Bone marrow (tissue), 2 donors: Measurements from ENCODE around the gene IL1RN.

ENCODE experiments used
- DNase-seq, 2 donors: peaks; one replicate each; lab custom pipeline; 2025; lab: John Stamatoyannopoulos, UW

Gene IL1RN

DNA sequence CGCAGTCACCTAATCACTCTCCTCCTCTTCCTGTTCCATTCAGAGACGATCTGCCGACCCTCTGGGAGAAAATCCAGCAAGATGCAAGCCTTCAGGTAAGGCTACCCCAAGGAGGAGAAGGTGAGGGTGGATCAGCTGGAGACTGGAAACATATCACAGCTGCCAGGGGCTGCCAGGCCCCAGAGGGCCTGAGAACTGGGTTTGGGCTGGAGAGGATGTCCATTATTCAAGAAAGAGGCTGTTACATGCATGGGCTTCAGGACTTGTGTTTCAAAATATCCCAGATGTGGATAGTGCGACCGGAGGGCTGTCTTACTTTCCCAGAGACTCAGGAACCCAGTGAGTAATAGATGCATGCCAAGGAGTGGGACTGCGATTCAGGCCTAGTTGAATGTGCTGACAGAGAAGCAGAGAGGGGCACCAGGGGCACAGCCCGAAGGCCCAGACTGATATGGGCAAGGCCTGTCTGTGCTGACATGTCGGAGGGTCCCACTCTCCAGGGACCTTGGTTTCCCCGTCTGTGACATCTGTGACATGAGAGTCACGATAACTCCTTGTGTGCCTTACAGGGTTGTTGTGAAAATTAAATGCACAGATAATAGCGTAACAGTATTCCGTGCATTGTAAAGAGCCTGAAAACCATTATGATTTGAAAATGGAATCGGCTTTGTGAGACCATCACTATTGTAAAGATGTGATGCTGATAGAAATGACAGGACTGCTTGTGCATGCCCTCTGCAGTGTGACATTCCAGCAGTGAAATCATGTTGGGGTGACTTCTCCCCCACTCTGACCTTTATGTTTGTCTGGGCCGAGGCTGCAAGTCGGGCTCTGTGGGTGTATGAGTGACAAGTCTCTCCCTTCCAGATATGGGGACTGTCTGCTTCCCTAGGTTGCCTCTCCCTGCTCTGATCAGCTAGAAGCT, 510 bp downstream of the IL1RN start:
- peak in 1 of 2 donors; percentile 69 for DNase-seq

DNA sequence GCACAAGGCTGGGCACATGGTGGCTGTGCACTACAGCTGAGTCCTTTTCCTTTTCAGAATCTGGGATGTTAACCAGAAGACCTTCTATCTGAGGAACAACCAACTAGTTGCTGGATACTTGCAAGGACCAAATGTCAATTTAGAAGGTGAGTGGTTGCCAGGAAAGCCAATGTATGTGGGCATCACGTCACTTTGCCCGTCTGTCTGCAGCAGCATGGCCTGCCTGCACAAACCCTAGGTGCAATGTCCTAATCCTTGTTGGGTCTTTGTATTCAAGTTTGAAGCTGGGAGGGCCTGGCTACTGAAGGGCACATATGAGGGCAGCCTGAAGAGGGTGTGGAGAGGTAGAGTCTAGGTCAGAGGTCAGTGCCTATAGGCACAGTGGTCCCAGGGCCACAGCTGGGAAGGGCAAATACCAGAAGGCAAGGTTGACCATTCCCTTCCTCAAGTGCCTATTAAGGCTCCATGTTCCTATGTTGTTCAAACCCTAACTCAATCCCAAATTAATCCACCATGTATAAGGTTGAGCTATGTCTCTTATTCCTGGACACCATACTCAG, 2.2 kb downstream of the IL1RN start:
- DNase-seq = no peak

DNA sequence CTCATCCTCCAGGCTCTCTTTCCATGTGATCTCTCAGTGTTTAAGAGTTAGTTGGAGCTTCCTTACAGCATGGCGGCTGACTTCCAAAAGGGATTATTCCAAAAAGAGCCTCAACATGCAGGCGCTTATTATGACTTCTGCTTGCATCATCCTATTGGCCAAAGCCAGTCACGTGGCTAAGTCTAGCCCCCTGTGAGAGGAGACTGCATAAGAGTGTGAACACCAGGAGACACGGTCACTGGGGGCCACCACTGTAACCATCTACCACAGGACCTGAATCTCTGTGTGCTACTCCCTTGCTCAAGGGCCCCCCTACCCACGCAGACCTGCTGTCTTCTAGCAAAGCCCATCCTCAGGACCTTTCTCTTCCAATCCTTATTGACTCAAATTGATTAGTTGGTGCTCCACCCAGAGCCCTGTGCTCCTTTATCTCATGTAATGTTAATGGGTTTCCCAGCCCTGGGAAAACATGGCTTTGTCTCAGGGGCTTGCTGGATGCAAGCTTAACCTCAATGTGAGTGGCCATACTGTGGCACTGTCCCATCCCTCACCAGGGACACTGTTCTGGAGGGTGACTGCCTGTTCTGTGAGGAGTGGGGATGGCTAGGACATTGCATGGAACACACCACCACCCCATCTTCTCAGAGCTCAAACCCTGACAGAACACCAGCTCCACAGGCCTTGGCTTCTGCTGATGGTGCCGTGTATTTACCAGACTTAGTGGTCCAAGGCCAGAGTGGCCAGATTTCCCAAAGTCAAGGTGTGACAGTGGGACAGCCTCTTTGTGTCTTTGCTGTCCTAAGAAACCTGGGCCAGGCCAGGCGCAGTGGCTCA, 4.2 kb downstream of the IL1RN start:
- DNase-seq = no peak

DNA sequence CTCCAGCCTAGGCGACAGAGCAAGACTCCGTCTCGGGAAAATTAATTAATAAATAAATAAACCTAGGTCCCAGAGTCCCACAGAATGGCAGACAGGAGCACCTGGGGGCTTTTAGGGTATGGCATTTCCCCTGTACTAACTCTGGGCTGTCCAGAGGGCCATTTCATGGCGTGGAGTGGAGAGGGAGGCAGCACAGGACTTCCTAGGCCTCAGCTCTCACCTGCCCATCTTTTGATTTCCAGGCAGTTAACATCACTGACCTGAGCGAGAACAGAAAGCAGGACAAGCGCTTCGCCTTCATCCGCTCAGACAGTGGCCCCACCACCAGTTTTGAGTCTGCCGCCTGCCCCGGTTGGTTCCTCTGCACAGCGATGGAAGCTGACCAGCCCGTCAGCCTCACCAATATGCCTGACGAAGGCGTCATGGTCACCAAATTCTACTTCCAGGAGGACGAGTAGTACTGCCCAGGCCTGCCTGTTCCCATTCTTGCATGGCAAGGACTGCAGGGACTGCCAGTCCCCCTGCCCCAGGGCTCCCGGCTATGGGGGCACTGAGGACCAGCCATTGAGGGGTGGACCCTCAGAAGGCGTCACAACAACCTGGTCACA, 5.1 kb downstream of the IL1RN start:
- no peak for DNase-seq

DNA sequence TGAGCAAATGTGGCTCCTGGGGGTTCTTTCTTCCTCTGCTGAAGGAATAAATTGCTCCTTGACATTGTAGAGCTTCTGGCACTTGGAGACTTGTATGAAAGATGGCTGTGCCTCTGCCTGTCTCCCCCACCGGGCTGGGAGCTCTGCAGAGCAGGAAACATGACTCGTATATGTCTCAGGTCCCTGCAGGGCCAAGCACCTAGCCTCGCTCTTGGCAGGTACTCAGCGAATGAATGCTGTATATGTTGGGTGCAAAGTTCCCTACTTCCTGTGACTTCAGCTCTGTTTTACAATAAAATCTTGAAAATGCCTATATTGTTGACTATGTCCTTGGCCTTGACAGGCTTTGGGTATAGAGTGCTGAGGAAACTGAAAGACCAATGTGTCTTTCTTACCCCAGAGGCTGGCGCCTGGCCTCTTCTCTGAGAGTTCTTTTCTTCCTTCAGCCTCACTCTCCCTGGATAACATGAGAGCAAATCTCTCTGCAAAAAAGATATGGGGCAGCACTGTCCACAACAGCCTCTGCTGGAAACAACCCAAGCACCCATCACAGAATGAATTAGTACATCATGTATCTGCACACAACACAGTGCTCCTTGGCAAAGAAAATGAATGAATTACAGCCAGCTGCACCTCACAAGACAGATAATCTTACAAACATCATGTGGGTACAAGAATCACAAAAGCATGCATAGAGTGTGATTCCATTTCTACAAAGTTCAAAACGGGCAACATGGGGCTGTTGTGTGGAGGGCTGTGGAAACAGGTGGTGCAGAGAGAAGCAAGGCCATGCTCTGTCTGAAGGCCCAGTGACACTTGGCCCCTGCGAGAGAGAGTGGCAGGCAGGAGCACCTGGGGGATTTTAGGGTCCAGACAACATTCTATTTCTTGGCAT, 6.6 kb downstream of the IL1RN start:
- DNase-seq = no peak

DNA sequence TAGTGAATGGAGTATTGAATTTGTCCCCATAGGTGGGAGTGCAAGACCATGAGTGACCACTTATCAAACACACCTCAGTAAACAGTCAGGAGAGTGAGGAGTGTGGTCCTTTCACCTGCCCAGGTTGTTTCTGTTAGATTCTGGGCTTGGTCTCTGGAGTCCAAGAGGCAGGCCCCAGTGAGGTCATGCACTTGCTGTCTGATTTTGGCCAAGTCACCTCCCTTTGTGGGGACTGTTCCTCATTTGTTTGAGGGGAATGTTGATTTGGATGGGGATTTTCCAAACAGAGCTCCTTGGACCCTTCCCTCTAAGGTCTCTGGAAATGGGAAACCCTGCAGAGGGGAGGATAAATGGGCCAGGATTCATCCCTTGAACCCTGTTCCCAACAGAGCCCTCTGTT, 7.3 kb downstream of the IL1RN start:
- DNase-seq = no peak

DNA sequence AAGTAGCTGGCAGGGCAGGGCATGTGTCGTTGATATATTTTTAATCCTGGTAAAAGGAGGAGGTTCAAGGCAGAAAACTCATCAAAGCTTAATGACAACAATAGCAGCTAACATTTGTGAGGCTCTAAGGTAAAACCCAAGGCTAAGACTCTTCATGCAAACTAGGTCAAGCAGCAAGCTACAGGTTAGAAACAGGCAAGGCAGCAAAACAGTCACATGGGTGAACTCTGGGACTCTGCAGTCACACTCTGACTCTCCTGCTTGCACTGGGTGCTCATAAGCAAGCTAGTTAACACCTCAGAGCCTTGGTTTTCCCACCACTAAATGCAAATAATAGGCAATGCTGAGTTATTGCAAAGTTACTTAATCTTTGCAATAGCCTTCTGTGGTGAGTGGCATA, 7.9 kb downstream of the IL1RN start:
- no peak for DNase-seq

DNA sequence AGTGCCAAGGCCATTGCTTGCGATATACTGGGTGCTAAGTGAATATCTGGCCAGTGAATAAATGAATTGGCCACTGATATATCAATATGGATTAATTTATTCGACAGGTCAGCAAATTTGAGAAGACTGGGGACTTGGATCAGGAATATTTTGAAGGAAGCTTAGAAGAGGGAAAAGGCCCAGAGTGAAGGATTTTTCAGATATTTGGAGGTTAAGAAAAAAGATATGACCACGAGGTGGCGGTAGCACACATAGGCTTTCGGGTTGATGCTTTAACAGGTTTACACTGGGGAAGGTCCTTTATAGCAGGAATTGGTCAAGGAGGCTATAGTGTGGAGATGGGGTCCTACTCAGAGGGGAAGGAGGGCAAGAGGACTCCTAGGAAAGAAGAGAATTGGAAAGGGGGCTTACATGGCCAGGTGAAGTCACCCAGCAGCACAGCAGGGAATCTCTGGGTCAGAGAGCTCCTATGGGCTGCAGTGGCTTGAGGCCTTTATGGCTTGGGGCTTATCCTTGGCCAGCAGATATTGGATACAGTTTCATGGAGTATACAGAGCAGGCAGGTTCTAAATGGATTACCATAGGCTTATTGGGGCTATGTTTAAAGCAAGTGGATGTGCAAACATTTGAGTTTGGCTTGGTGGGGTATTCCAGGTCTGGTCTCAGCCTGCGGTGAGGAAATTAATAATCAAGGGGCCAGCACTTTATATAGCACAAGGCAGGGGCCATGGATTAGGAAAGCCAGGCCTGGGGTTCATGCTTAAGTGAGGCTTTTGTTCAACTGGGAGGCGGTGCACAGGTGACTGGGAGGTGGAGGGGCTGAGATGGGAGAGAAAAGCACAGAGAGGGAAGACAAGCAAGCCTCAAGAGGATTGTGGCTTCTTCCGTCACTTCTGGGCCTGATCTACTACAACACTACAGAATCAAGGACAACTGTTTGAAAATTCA, 9.7 kb downstream of the IL1RN start:
- DNase-seq = peak in 1 of 2 donors; percentile 25

DNA sequence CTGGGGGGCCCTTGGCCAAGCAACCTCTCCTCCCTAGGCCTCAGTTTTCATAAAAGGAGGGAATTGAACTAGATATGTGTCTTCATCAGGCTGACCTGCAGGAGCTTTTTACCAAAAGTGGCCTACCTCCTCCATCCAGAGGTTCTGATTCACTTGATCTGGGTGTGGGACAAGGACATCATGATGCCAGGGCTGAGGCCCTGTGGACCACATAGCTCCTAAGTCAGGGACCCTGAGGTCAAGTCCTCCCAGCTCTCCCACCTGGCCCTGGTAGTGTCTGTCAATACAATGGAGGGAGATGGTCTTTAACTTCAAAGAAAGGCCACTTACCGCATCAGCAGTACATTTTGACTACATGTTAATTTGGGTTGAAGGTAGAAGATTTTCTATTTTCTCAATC, 10.4 kb downstream of the IL1RN start:
- no peak for DNase-seq

DNA sequence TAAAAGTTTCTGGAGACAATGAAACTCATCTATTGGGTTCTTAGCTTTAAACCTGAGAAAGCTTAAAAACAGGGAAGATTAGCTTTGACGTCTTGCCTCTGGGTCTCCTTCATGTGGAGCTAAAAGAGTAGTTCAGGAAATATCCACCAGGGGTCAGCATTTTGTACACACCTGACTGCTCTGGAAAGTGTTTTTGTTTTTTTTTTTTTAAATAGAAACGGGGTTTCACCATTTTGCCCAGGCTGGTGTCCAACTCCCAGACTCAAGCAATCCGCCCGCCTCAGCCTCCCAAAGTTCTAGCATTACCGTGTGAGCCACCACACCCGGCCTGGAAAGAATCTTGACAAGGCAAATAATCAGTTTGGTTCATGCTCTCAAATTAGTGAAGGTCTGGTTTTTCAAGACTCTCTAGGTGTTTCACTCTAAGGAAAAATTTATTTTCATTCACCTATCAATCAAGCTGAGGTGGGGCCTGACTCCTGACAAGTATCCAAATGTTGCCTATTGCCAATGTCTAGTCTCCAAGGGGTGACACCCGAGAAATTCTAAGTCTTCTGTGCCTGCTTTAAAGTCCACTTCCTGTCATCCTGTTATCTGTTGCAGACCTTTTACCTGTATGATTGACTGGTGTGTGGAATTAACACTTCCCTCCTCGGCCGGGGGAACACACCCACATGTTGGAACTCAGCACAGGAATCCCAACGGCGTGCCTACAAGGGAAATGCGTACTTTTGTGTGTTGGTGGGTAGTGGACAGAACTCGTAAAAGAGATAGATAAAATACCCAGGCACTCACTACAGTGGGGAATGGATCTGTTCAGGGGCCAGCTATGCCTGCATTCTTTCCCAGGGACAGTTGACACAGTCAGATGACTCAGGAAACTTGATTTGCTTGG, 11.3 kb downstream of the IL1RN start:
- peak in 1 of 2 donors; percentile 41 for DNase-seq

DNA sequence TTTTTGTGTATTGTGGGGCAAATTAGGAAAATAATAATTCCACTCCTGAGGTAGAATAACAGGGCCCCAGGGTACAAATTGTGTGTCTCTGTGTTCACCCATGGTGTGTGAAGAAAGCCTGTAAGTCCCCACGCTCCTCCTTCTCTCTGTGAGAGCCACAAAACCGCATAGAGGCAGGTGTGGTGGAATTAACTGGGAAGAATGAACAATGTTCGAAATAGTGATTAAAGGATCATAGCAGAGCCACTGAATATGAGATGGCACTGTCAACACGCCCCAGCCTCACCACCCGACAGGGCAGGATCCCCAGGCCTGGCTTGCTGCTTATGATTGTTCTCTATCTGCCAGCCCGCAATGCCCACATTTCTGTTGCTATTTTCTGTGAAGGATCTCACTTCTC, 14.1 kb downstream of the IL1RN start:
- DNase-seq = no peak

DNA sequence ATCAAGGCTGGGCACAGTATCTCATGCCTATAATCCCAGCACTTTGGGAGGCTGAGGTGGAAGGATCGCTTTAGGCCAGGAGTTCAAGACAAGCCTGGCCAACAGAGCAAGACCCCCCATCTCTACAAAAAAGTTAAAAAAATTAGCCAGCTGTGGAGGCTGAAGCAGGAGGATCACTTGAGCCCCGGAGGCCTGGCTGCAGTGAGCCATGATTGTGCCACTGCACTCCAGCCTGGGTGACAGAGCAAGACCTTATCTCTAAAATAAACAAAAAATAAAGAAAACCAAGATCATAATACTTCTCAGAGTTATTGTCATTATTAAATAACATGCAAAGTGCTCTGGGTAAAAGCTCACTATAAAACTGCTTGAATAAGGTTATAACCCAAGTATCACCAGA, 14.9 kb downstream of the IL1RN start:
- DNase-seq = no peak

DNA sequence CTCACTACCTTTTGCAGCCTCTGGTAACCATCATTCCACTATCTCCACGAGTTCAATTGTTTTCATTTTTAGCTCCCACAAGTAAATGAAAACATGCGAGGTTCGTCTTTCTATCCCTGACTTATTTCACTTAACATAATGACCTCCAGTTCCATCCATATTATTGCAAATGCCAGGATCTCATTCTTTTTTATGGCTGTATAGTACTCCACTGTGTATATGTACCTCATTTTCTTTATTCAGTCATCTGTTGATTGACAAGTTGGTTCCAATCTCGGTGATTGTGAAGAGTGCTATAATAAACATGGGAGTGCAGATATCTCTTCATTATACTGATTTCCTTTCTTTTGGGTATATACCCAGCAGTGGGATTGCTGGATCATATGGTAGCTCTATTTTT, 16.9 kb downstream of the IL1RN start:
- DNase-seq = no peak

DNA sequence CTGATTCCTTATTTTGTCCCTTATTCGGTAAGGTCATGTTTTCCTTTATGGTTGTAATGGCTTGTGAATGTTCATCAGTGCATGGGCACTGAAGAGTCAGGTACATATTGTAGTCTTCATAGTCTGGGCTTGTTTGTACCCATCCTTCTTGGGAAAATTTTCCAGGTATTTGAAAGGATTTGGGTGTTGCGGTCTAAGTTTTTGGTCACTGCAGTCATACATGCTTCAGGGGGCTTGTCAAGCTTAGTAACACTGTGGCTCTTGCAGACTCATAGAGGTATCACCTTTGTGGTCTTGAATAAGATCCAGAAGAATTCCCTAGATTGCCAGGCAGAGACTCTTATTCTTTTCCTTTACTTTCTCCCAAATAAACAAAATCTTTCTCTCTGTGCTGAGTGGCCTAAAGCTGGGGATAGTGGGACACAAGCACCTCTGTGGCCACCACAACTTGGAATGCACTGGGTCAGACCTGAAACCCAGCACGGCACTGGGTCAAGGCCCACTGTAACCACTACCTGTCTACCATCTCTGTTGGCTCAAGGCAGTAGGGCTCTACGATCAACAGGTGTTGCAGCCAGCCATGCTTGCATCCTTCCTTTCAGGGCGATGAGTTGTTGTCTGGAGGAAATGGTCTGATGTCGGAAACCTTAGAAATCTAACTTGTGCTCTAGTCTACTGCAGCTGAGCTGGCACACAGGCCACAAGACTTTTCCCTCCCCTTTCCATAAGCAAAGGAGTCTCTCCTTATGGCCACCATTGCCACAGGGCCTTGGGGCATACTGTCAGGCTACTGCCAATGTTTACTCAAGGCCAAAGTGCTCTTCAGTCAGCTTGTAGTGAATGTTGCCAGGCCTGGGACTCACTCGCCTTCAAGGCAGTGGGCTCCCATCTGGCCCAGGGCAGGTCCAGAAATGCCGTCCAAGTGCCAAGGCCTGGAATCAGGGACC, 21.5 kb downstream of the IL1RN start:
- no peak for DNase-seq

DNA sequence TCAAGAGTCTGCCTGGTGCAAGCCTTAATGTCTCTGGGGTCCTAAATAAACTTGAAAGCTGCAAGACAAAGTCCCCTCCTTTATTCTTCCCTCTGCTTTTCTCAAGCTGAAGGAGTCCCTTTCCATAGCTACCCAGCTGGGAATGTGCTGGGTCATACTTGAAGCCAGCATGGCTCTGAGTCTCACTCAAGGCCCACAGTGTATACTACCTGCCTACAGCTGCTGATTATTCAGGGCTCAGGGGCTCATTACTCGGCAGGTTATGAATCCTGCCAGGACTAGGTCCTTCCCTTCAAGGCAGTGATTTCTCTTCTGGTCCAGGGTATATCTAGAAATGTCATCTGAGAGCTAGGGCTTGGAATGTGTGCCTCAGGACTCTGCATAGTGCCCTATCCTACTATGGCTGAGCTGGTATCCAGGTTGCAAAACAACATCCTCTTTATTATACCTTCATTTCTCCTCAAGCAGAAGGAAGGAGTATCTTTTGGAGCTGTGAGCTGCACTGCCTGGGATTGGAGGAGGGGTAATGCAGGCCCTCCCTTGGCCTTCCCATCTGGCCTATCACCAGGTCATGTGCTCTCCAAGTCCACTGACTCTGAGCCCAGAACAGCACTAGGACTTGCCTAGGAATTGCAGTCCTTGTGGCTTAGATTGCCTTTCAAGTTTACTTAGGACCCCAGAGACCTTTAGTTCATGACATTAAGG, 22.3 kb downstream of the IL1RN start:
- DNase-seq = no peak

DNA sequence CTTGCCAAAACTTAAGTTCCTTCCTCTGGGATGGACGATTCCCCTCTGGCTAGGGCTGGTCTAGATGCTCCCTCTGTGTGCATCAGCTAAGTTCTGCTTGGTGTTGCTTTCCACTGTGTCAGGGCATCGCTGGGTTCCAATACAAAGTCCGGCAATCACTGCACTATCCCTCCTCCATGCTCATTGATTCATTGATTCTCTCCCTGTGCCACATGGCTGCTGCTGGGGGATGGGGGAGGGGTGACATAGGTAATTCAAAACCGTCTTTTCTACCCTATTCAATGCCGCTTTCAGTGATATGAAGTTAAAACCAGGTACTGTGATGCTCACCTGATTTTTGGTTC, 22.8 kb downstream of the IL1RN start:
- no peak for DNase-seq

DNA sequence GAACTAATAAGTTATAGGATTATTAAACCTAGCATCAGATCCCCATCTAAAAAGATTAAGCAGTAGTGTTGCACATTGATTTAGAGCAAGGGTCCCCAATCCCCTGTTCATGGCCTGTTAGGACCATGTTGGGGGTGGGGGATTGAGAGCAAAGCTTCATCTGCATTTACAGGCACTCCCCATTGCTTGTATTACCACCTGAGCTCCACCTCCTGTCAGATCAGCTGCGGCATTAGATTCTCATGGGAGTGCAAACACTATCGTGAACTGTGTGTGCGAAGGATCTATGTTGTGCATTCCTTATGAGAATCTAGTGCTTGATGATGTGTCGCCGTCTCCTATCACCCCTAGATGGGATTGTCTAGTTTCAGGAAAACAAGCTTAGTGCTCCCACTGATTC, 27.9 kb downstream of the IL1RN start:
- no peak for DNase-seq
